Choroid plexus epithelial cell (primary cell): ENCODE measurements around the gene RALGPS1.

Source experiments
- DNase-seq: peaks from one replicate; pipeline ENCODE4 v3.0.0-alpha.2; 2010; ENCODE audit warnings: low read depth
- H3K4me3 ChIP-seq: 2 replicates; pipeline ENCODE4 v1.5.1; 2011; ENCODE audit warnings: low read depth, mild to moderate bottlenecking, control low read depth, low read length, moderate library complexity
- CTCF ChIP-seq: conservative IDR thresholded peaks from 2 replicates; pipeline ENCODE4 v1.5.1; 2011; ENCODE audit warnings: low read depth, mild to moderate bottlenecking, control low read depth, inconsistent platforms, low read length, moderate library complexity

RALGPS1 gene

GRCh38 chr9:126886034-126886822 lies 28.4 kb upstream of the RALGPS1 start:
- no peak for TF ChIP-seq CTCF
- H3K4me3 ChIP-seq: no peak overlapping the region
- DNase-seq: no peak

GRCh38 chr9:126886897-126887296 lies 27.7 kb upstream of the RALGPS1 start:
- no peak for TF ChIP-seq CTCF
- DNase-seq: no peak
- no peak overlapping the region for H3K4me3 ChIP-seq

- no peak for TF ChIP-seq CTCF
- no peak for DNase-seq
- no peak overlapping the region for H3K4me3 ChIP-seq
Measured at GRCh38 chr9:126891676-126892075, 22.9 kb upstream of the RALGPS1 start.

DNA sequence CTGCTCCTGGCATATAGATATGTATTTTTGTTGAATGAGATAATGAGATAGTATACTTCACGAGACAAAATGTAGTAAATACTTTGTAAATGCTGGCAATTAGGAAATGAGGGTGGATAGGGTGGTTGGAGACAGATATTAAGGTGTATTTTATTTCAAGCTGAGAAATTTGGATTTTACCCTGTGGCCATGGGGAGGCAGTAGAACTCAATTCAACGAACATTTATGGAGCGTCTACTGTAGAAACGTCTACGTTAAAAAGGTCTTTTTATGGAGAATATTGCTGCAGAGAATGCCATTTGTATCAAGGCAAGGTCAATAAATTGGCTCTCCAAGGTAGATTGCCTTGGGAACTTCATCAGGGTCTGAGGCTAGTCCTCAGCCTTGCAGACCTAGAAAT lies 21.5 kb upstream of the RALGPS1 start:
- peak; percentile 42 for TF ChIP-seq CTCF
- DNase-seq: peak; percentile 25
- H3K4me3 ChIP-seq: no peak overlapping the region

DNA sequence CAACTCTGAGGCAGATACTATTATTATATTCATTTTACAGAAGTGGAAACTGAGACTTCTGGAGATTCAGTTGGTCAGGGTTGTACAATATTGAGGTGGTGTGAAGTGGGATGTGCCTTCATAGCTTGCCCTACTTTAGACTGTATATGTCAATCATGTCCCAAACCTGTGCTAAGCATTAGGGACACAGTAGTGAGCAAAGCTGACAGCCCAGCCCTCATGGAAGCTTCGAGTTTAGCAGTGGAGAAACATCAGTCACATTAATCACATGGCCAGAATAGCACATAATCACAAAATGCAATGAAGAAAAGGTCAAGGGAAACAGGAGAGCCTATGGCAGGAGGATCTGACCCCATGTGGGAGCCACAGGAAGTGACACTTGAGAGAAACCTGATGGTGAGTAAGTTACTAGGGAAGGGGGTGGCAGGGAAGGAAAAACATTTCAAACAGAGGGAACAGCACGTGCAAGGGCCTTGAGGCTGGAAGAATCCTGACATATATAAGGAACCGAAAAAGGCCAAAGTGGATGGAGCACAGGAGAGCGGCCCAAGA lies 20.5 kb upstream of the RALGPS1 start:
- no peak overlapping the region for H3K4me3 ChIP-seq
- no peak for TF ChIP-seq CTCF
- DNase-seq: no peak

DNA sequence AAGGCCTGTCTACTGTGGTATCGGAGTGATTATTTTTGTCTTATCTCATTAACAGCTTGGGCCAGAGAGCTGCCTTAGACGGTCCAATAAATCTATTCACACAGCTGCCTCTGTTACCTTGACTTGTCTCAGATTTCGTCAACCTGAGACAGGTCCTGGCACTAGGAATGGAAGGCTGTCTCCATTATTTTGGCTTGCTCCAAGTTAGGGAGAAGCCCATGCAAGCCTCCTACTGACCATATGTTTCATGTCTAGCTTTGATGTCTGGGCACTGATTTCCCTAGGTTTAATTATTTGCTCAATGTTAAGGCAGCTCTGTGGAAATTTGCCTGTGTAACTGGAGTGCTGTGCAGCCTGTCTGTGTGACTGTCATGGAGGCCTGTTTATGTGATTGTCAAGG lies 12.4 kb upstream of the RALGPS1 start:
- TF ChIP-seq CTCF: no peak
- DNase-seq: no peak
- no peak overlapping the region for H3K4me3 ChIP-seq

DNA sequence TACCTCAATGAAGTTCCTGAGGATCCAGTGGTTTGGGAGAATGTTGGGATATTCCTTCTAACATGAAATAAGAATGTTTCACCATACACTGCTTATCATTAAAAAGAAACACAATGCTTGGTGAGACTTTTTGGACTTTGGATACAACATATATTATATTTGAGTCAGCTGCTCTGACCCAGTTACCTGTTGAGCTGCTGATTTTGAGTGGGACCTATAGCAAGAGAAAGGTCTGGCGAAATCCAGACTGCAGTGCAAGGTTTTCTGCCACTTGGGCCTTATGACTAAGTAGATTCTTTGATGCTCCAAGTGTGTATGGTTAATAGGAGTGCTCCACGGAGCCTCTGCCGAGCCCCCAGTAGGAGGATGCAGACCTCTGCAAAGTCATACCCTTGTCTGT lies 10.0 kb upstream of the RALGPS1 start:
- H3K4me3 ChIP-seq: no peak overlapping the region
- DNase-seq: no peak
- TF ChIP-seq CTCF: no peak
